H1 (cell line): ENCODE results near the gene AP2A2. TPM values are rescaled to one million over a fixed set of nuclear protein-coding genes. Genes with fewer than 3 reads are reported as not detected.

ENCODE experiments used
- CTCF ChIA-PET: fragments of 300-600 bp; sonication (Branson Sonifier 250); formaldehyde crosslinking; loops from one replicate; lab custom pipeline; 2021; ENCODE audit not compliant: partially characterized antibody; lab: Charles Lee
- POLR2A ChIA-PET: fragments of 300-600 bp; sonication (Branson Sonifier 250); formaldehyde crosslinking; loops from one replicate; lab custom pipeline; 2021; ENCODE audit warnings: inconsistent platforms; ENCODE audit not compliant: partially characterized antibody; lab: Charles Lee
- DNase-seq, 2 experiments: peaks; one replicate each; pipeline versions ENCODE4 v3.0.0 to v3.0.0-alpha.2; 2010 to 2022; ENCODE audit warnings: low spot score in 2 of 2, low read depth in 1 of 2, mixed read lengths in 1 of 2
- FAIRE-seq: peaks from 2 replicates; lab custom pipeline; 2011; peaks lifted over from hg19 to GRCh38; lab: Jason Lieb, UNC
- H2AFZ ChIP-seq: 2 replicates; pipeline ENCODE4 v1.8.1; 2012; ENCODE audit warnings: low read length, inconsistent platforms
- H2AK5ac ChIP-seq: 2 replicates; pipeline ENCODE4 v1.6.1; 2013; ENCODE audit warnings: low read depth, low read length
- H2BK120ac ChIP-seq: replicated peaks from 2 replicates; pipeline ENCODE3; 2013; ENCODE audit warnings: low read depth, low read length, inconsistent platforms
- H2BK12ac ChIP-seq: 2 replicates; pipeline ENCODE4 v1.6.1; 2013; ENCODE audit warnings: low read depth, low read length
- H2BK15ac ChIP-seq: 2 replicates; pipeline ENCODE4 v1.6.1; 2013; ENCODE audit warnings: low read length
- H2BK20ac ChIP-seq: 2 replicates; pipeline ENCODE4 v1.6.1; 2013; ENCODE audit warnings: low read length
- H2BK5ac ChIP-seq: 2 replicates; pipeline ENCODE4 v1.6.1; 2013; ENCODE audit warnings: low read depth, low read length
- H3K14ac ChIP-seq: 2 replicates; pipeline ENCODE4 v1.6.1; 2013; ENCODE audit warnings: inconsistent platforms; ENCODE audit not compliant: insufficient read length
- H3K18ac ChIP-seq: 2 replicates; pipeline ENCODE4 v1.6.1; 2013; ENCODE audit warnings: low read length; ENCODE audit errors: extremely low read depth
- H3K23ac ChIP-seq: 2 replicates; pipeline ENCODE4 v1.6.1; 2013; ENCODE audit warnings: inconsistent platforms; ENCODE audit not compliant: insufficient read length
- H3K23me2 ChIP-seq: 2 replicates; pipeline ENCODE4 v1.6.1; 2013; ENCODE audit warnings: low read depth, low read length
- H3K27ac ChIP-seq: 2 replicates; pipeline ENCODE4 v1.6.1; 2011; ENCODE audit warnings: low read depth, low read length, inconsistent platforms
- H3K27me3 ChIP-seq, 4 experiments: replicated peaks in 1 of 4; 1 replicate in 1 of 4; 2 replicates in 3 of 4; pipeline versions ENCODE4 v1.6.1 to v1.8.1; 2011 to 2013; ENCODE audit warnings: low read length in 3 of 4, mild to moderate bottlenecking in 3 of 4, inconsistent platforms in 2 of 4, mixed read lengths in 2 of 4, moderate library complexity in 1 of 4; ENCODE audit not compliant: control insufficient read depth in 3 of 4, insufficient read depth in 3 of 4; ENCODE audit errors: extremely low read depth in 1 of 4
- H3K36me3 ChIP-seq, 4 experiments: 2 replicates each; pipeline versions ENCODE4 v1.6.1 to v1.8.1; 2011 to 2013; ENCODE audit warnings: mild to moderate bottlenecking in 4 of 4, low read length in 3 of 4, moderate library complexity in 2 of 4, control low read depth in 1 of 4, inconsistent platforms in 1 of 4; ENCODE audit not compliant: insufficient read depth in 4 of 4, control insufficient read depth in 2 of 4
- H3K4ac ChIP-seq: replicated peaks from 2 replicates; pipeline ENCODE3; 2013; ENCODE audit warnings: low read length, low read depth, mixed read lengths, inconsistent platforms; ENCODE audit not compliant: insufficient read length
- H3K4me1 ChIP-seq, 4 experiments: replicated peaks in 1 of 4; 1 replicate in 1 of 4; 2 replicates in 3 of 4; pipeline versions ENCODE4 v1.6.1 to v1.8.1; 2011 to 2013; ENCODE audit warnings: low read length in 3 of 4, inconsistent platforms in 2 of 4, mixed read lengths in 1 of 4; ENCODE audit not compliant: insufficient read depth in 4 of 4, control insufficient read depth in 3 of 4
- H3K4me2 ChIP-seq, 2 experiments: 2 replicates each; pipeline versions ENCODE4 v1.6.1 to v1.8.1; 2011 to 2013; ENCODE audit warnings: low read depth in 2 of 2, low read length in 2 of 2, control low read depth in 1 of 2, inconsistent platforms in 1 of 2, mild to moderate bottlenecking in 1 of 2; ENCODE audit not compliant: insufficient read depth in 1 of 2
- H3K4me3 ChIP-seq, 4 experiments: fragments of 200-600, 300-600 bp in 1 of 4; sonication (generic), shearing (Covaris generic), sonication (Bioruptor Twin) in 1 of 4; 2 replicates each; pipeline versions ENCODE4 v1.5.1 to v1.8.1; 2011 to 2016; ENCODE audit warnings: low read length in 4 of 4, low read depth in 3 of 4, control low read depth in 2 of 4, inconsistent platforms in 2 of 4, mild to moderate bottlenecking in 2 of 4, mixed read lengths in 1 of 4, moderate library complexity in 1 of 4; ENCODE audit not compliant: insufficient read depth in 2 of 4; ENCODE audit errors: extremely low read depth in 1 of 4
- H3K56ac ChIP-seq: replicated peaks from 2 replicates; pipeline ENCODE3; 2013; ENCODE audit warnings: low read depth, mild to moderate bottlenecking, mixed read lengths, low read length, inconsistent platforms; ENCODE audit not compliant: insufficient read length
- H3K79me1 ChIP-seq: 2 replicates; pipeline ENCODE4 v1.6.1; 2013; ENCODE audit warnings: low read depth, low read length, control low read depth
- H3K79me2 ChIP-seq, 2 experiments: 2 replicates each; pipeline versions ENCODE4 v1.6.1 to v1.8.1; 2012 to 2013; ENCODE audit warnings: low read length in 2 of 2, mild to moderate bottlenecking in 2 of 2, inconsistent platforms in 1 of 2; ENCODE audit not compliant: insufficient read depth in 2 of 2, control insufficient read depth in 1 of 2
- H3K9ac ChIP-seq, 4 experiments: replicated peaks in 1 of 4; 1 replicate in 1 of 4; 2 replicates in 3 of 4; pipeline versions ENCODE4 v1.6.1 to v1.8.1; 2011 to 2013; ENCODE audit warnings: low read depth in 3 of 4, low read length in 3 of 4, control low read depth in 2 of 4, mild to moderate bottlenecking in 2 of 4, moderate library complexity in 2 of 4, inconsistent platforms in 1 of 4; ENCODE audit errors: extremely low read depth in 1 of 4
- H3K9me3 ChIP-seq, 2 experiments: 2 replicates each; pipeline versions ENCODE4 v1.6.1 to v1.8.1; 2012 to 2013; ENCODE audit warnings: mild to moderate bottlenecking in 2 of 2, moderate library complexity in 2 of 2, control low read depth in 1 of 2, inconsistent platforms in 1 of 2, low read depth in 1 of 2, low read length in 1 of 2, mixed read lengths in 1 of 2; ENCODE audit not compliant: insufficient read depth in 2 of 2
- H4K20me1 ChIP-seq, 2 experiments: replicated peaks in 1 of 2; 2 replicates each; pipeline versions ENCODE3 to v1.8.1; 2011 to 2013; ENCODE audit warnings: inconsistent platforms in 2 of 2, low read length in 2 of 2, mild to moderate bottlenecking in 1 of 2; ENCODE audit not compliant: insufficient read depth in 2 of 2, control insufficient read depth in 1 of 2
- H4K5ac ChIP-seq: 2 replicates; pipeline ENCODE4 v1.6.1; 2013; ENCODE audit warnings: low read length, low read depth, mixed read lengths, inconsistent platforms; ENCODE audit not compliant: insufficient read length
- H4K8ac ChIP-seq: 2 replicates; pipeline ENCODE4 v1.8.0; 2013; ENCODE audit warnings: mild to moderate bottlenecking, moderate library complexity, low read length, inconsistent platforms; ENCODE audit not compliant: insufficient read depth; ENCODE audit errors: extremely low read depth
- H4K91ac ChIP-seq: replicated peaks from 2 replicates; pipeline ENCODE3; 2013; ENCODE audit warnings: low read length, mixed read lengths, inconsistent platforms; ENCODE audit not compliant: insufficient read length
- BCL11A ChIP-seq, 2 experiments: IDR thresholded peaks; one replicate each; pipeline ENCODE4 v1.6.1; 2011; ENCODE audit warnings: low read depth in 2 of 2, low read length in 2 of 2, mild to moderate bottlenecking in 2 of 2
- BRCA1 ChIP-seq: IDR thresholded peaks from 2 replicates; pipeline ENCODE4 v1.6.1; 2012; ENCODE audit warnings: low read depth, low read length, improper control_type of control experiment
- CBX5 ChIP-seq: fragments of 300-800, 300-1000 bp; sonication (generic); IDR thresholded peaks from 2 replicates; pipeline ENCODE4 v1.7.1; 2016; ENCODE audit warnings: antibody characterized with exemption, low read length, low read depth
- HDAC6 ChIP-seq: IDR thresholded peaks from one replicate; pipeline ENCODE4 v1.7.1; 2012; ENCODE audit warnings: low read depth, mild to moderate bottlenecking, inconsistent platforms, low read length, moderate library complexity
- KDM4A ChIP-seq: IDR thresholded peaks from one replicate; pipeline ENCODE4 v1.7.1; 2012; ENCODE audit warnings: low read depth, mild to moderate bottlenecking, moderate library complexity, low read length, inconsistent platforms; ENCODE audit not compliant: severe bottlenecking
- RFX5 ChIP-seq: IDR thresholded peaks from 2 replicates; pipeline ENCODE4 v1.6.1; 2011; ENCODE audit warnings: low read depth, low read length, improper control_type of control experiment, borderline replicate concordance
- RNF2 ChIP-seq: fragments of 200-900, 300-1000 bp; sonication (generic); IDR thresholded peaks from 2 replicates; pipeline ENCODE4 v1.7.1; 2016; ENCODE audit warnings: borderline replicate concordance, low read depth, mild to moderate bottlenecking, antibody characterized with exemption, low read length; ENCODE audit not compliant: poor library complexity, severe bottlenecking; ENCODE audit errors: missing control alignments
- RXRA ChIP-seq: IDR thresholded peaks from 2 replicates; pipeline ENCODE4 v1.6.1; 2011; ENCODE audit warnings: low read depth, mild to moderate bottlenecking, low read length, moderate library complexity; ENCODE audit not compliant: insufficient read depth
- SIRT6 ChIP-seq: IDR thresholded peaks from one replicate; pipeline ENCODE4 v1.7.1; 2012; ENCODE audit warnings: low read length, inconsistent platforms
- SIX5 ChIP-seq: IDR thresholded peaks from 2 replicates; pipeline ENCODE4 v1.6.1; 2011; ENCODE audit warnings: mild to moderate bottlenecking, low read depth, low read length
- SUZ12 ChIP-seq: fragments of 200-600 bp; sonication (generic); IDR thresholded peaks from 2 replicates; pipeline ENCODE4 v1.6.1; 2012; ENCODE audit warnings: mild to moderate bottlenecking, inconsistent platforms, low read length, moderate library complexity, mixed read lengths
- TBP ChIP-seq: IDR thresholded peaks from 2 replicates; pipeline ENCODE4 v1.6.1; 2011; ENCODE audit warnings: low read depth, low read length, improper control_type of control experiment
- TEAD4 ChIP-seq: IDR thresholded peaks from 2 replicates; pipeline ENCODE4 v1.6.1; 2012; ENCODE audit warnings: low read depth, low read length, inconsistent platforms, mixed read lengths
- ZNF274 ChIP-seq: IDR thresholded peaks from 2 replicates; pipeline ENCODE4 v1.7.0; 2012; ENCODE audit warnings: low read length, borderline replicate concordance; ENCODE audit errors: extremely low read depth
- WGBS, 2 experiments: shearing (Covaris generic) in 1 of 2; methylation state at CpG; one replicate each; pipeline versions ENCODE4 v1.1.6 to v1.1.7; 2013 to 2015; ENCODE audit warnings: low lambda C conversion rate in 2 of 2, mixed read lengths in 2 of 2, inconsistent platforms in 1 of 2, low coverage in 1 of 2, missing lambda C conversion rate in 1 of 2; ENCODE audit not compliant: insufficient replicate concordance in 2 of 2, insufficient coverage in 1 of 2, insufficient read length in 1 of 2; ENCODE audit errors: extremely low coverage in 1 of 2, missing lambda C conversion rate in 1 of 2; 5-methylcytosine and 5-hydroxymethylcytosine counted together
- polyA plus RNA-seq, 7 experiments: library from polyadenylated mRNA; depleted of rRNA in 3 of 7; stranded (reverse) in 5 of 7; unstranded in 2 of 7; fragments of >200 nt in 5 of 7; fragments of 200-250 nt in 2 of 7; gene quantifications; 1 replicate in 5 of 7; 2 replicates in 1 of 7; 4 replicates in 1 of 7; pipeline versions ENCODE4 v1.2.1 to v1.2.3, GENCODE V29; 2011 to 2013; ENCODE audit warnings: missing spikeins in 2 of 7, mixed read lengths in 2 of 7
- total RNA-seq: library from RNA; stranded (reverse); fragmentation: NEBNext Ultra II Directional; extraction: Animal tissue kit (Norgen Biotek cat#: 25700); gene quantifications from 2 replicates; pipeline ENCODE4 v1.2.1, GENCODE V29; 2021

AP2A2 gene
- total and polyA plus RNA-seq, 2 of the 8 experiments (the other 6 are each of a cell fraction or from before 2014, with no cell fraction given), result 50.0 to 65.0 TPM

DNA sequence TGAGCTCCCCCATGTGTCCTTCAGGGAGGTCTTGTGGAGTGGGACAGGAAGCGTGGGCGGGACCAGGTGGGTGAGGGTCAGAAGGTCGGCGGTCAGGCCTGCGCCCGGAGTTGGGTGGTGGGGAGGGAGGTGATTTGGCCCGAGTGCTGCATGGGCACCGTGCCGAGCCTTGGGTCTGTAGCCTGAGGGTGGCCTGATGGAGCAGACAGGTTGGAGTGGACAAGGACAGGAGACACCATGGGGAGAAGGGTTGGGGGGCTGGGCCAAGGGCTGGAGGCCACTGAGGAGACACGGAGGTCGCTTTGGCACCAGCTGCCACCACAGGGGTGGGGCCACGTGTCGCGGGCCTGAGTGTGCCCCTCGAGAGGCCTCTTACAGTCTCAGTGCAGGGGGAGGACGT, 53.1 kb downstream of the AP2A2 start:
- Histone ChIP-seq H2BK5ac (peak overlapping the region; percentile 35; the same call in 1 of the 2 replicates), H3K56ac (no peak overlapping the region), H2AK5ac (no peak overlapping the region), H3K27ac (no peak overlapping the region), H3K9ac (no peak overlapping the region), H3K4ac (no peak overlapping the region), H2BK15ac (no peak overlapping the region), H2AFZ (no peak overlapping the region), H2BK20ac (no peak overlapping the region), H3K36me3 (peaks cover 8 to 21% (median 16%) of the 10 kb centered on the region in 4 experiments; a peak in 6 of 8 replicates), H3K18ac (no peak overlapping the region), H3K9me3 (no peaks in the 10 kb centered on the region), H4K5ac (no peak overlapping the region), H3K23me2 (no peaks in the 10 kb centered on the region), H3K4me1 (peaks cover 0 to 6% (median 0%) of the 10 kb centered on the region in 4 experiments; a peak in 2 of 7 replicates), H3K27me3 (no peaks in the 10 kb centered on the region), H3K4me2 (no peak overlapping the region), H4K8ac (no peak overlapping the region; the same call in 1 of the 2 replicates), H4K20me1 (peaks cover 0 to 12% of the 10 kb centered on the region in 2 experiments), H3K14ac (no peak overlapping the region), H3K79me1 (peaks cover 5% of the 10 kb centered on the region), H2BK120ac (no peak overlapping the region), H3K4me3 (no peak overlapping the region), H2BK12ac (no peak overlapping the region), H3K79me2 (peaks cover 0 to 3% of the 10 kb centered on the region in 2 experiments; a peak in 1 of 4 replicates), H4K91ac (no peak overlapping the region), H3K23ac (no peak overlapping the region)
- WGBS, 2 experiments, result 92% methylated on average over 16 of the region's 16 CpGs; no CpG with 5 or more reads in 1 of the 2 experiments
- DNase-seq (no peak), FAIRE-seq (no peak)
- ChIA-PET POLR2A (interaction anchor here (0.9 to 1.2 kb wide), 3 partner anchors 23 to 44 kb away, joined by 3 to 4 read pairs (median 4); no protein-coding TSS in a partner anchor), CTCF (interaction anchor here (0.5 to 2.1 kb wide), 10 partner anchors 11 to 506 kb away, joined by 3 to 9 read pairs (median 4); no protein-coding TSS in a partner anchor)
- TF ChIP-seq CBX5 (no peak), KDM4A (no peak), RNF2 (no peak), SIX5 (no peak), RFX5 (no peak), SUZ12 (no peak), SIRT6 (no peak), HDAC6 (no peak), RXRA (no peak), ZNF274 (no peak), TEAD4 (no peak), BCL11A (IDR thresholded peaks at IDR 0.05; ENCODE audit: low read depth in 2 of 2, low read length in 2 of 2) (no peak), BRCA1 (no peak), TBP (no peak)
